ENCODE measurements around the gene PRDM15.

The PRDM15 gene

GRCh38 chr21:41769111-41769510, 110.0 kb downstream of the PRDM15 start:
- H3K4me2 ChIP-seq (ENCODE audit: low read depth, low read length) = peak overlapping the region; percentile 58; the same call in 1 of the 2 replicates
- no peak overlapping the region for H3K27ac ChIP-seq (ENCODE audit: low read length)
- no peak for DNase-seq
- H2AFZ ChIP-seq (ENCODE audit: low read length) = 0 out of 2 replicates have a peak overlapping the region, but pooled peaks have one; percentile 0
- H3K27me3 ChIP-seq (replicated peaks; ENCODE audit: insufficient read depth, low read length) = peaks cover 94% of the 10 kb centered on the region
- no peaks in the 10 kb centered on the region for H3K9me2 ChIP-seq (replicated peaks; ENCODE audit: insufficient read depth, low read length)
- no peaks in the 10 kb centered on the region for H3F3A ChIP-seq (ENCODE audit: insufficient read depth, low read length)
- TF ChIP-seq CTCF (IDR thresholded peaks at IDR 0.05; ENCODE audit: low read length) = no peak
- no peak for TF ChIP-seq EZH2 (optimal IDR thresholded peaks at IDR 0.05; ENCODE audit: low read depth, low read length)
- TF ChIP-seq EZH2phosphoT487 (IDR thresholded peaks at IDR 0.05; ENCODE audit: low read length) = no peak
- H3K36me3 ChIP-seq (replicated peaks; ENCODE audit: insufficient read depth, low read length) = no peaks in the 10 kb centered on the region
- no peaks in the 10 kb centered on the region for H3K9me3 ChIP-seq (replicated peaks; ENCODE audit: insufficient read depth, low read length)
- no peaks in the 10 kb centered on the region for H4K20me1 ChIP-seq (ENCODE audit: insufficient read depth, low read length)
- H3K9ac ChIP-seq (ENCODE audit: low read length) = no peak overlapping the region
- no peaks in the 10 kb centered on the region for H3K4me1 ChIP-seq (ENCODE audit: low read length)
- H3K4me3 ChIP-seq (ENCODE audit: low read length) = peak overlapping the region; percentile 14; the same call in 1 of the 2 replicates
- no peaks in the 10 kb centered on the region for H3K79me2 ChIP-seq (ENCODE audit: low read length)

GRCh38 chr21:41768437-41769042, 110.6 kb downstream of the PRDM15 start:
- H3K9me3 ChIP-seq (replicated peaks; ENCODE audit: insufficient read depth, low read length) = no peaks in the 10 kb centered on the region
- H3K4me1 ChIP-seq (ENCODE audit: low read length) = no peaks in the 10 kb centered on the region
- peaks cover 94% of the 10 kb centered on the region for H3K27me3 ChIP-seq (replicated peaks; ENCODE audit: insufficient read depth, low read length)
- no peak overlapping the region for H3K27ac ChIP-seq (ENCODE audit: low read length)
- no peaks in the 10 kb centered on the region for H4K20me1 ChIP-seq (ENCODE audit: insufficient read depth, low read length)
- H2AFZ ChIP-seq (ENCODE audit: low read length) = 0 out of 2 replicates have a peak overlapping the region, but pooled peaks have one; percentile 0
- peak overlapping the region; percentile 14; the same call in 1 of the 2 replicates for H3K4me3 ChIP-seq (ENCODE audit: low read length)
- TF ChIP-seq CTCF (IDR thresholded peaks at IDR 0.05; ENCODE audit: low read length) (peak; percentile 13), EZH2 (optimal IDR thresholded peaks at IDR 0.05; ENCODE audit: low read depth, low read length) (no peak)
- DNase-seq = no peak
- no peaks in the 10 kb centered on the region for H3K36me3 ChIP-seq (replicated peaks; ENCODE audit: insufficient read depth, low read length)
- no peaks in the 10 kb centered on the region for H3K9me2 ChIP-seq (replicated peaks; ENCODE audit: insufficient read depth, low read length)
- H3F3A ChIP-seq (ENCODE audit: insufficient read depth, low read length) = no peaks in the 10 kb centered on the region
- peak overlapping the region; percentile 58 for H3K4me2 ChIP-seq (ENCODE audit: low read depth, low read length)
- no peak overlapping the region for H3K9ac ChIP-seq (ENCODE audit: low read length)
- no peaks in the 10 kb centered on the region for H3K79me2 ChIP-seq (ENCODE audit: low read length)

- no peaks in the 10 kb centered on the region for H3K9me2 ChIP-seq (replicated peaks; ENCODE audit: insufficient read depth, low read length)
- no peaks in the 10 kb centered on the region for H3K79me2 ChIP-seq (ENCODE audit: low read length)
- H3K9me3 ChIP-seq (replicated peaks; ENCODE audit: insufficient read depth, low read length) = no peaks in the 10 kb centered on the region
- H4K20me1 ChIP-seq (ENCODE audit: insufficient read depth, low read length) = no peaks in the 10 kb centered on the region
- peaks cover 94% of the 10 kb centered on the region for H3K27me3 ChIP-seq (replicated peaks; ENCODE audit: insufficient read depth, low read length)
- DNase-seq = no peak
- H3K36me3 ChIP-seq (replicated peaks; ENCODE audit: insufficient read depth, low read length) = no peaks in the 10 kb centered on the region
- H3K4me1 ChIP-seq (ENCODE audit: low read length) = no peaks in the 10 kb centered on the region
- peak overlapping the region; percentile 58; the same call in 1 of the 2 replicates for H3K4me2 ChIP-seq (ENCODE audit: low read depth, low read length)
- H2AFZ ChIP-seq (ENCODE audit: low read length) = no peak overlapping the region
- H3K9ac ChIP-seq (ENCODE audit: low read length) = no peak overlapping the region
- no peak overlapping the region for H3K27ac ChIP-seq (ENCODE audit: low read length)
- TF ChIP-seq CTCF (IDR thresholded peaks at IDR 0.05; ENCODE audit: low read length) (no peak), EZH2phosphoT487 (IDR thresholded peaks at IDR 0.05; ENCODE audit: low read length) (no peak), EZH2 (optimal IDR thresholded peaks at IDR 0.05; ENCODE audit: low read depth, low read length) (no peak)
- H3F3A ChIP-seq (ENCODE audit: insufficient read depth, low read length) = no peaks in the 10 kb centered on the region
- no peak overlapping the region for H3K4me3 ChIP-seq (ENCODE audit: low read length)
Observed at GRCh38 chr21:41767606-41768436, 111.3 kb downstream of the PRDM15 start.
